Measurements from ENCODE around the gene MAP2K4.

- TF ChIP-seq CTCF (IDR thresholded peaks at IDR 0.05), result no peak
- no peak for TF ChIP-seq EZH2 (IDR thresholded peaks at IDR 0.05)
Observed at GRCh38 chr17:12077773-12078172, 57.1 kb downstream of the MAP2K4 start.
